Calu3 (cell line): ENCODE results near the gene CDPF1. TPM values are rescaled to one million over a fixed set of nuclear protein-coding genes. Genes with fewer than 3 reads are reported as not detected.

ENCODE experiments used
- BruUV-seq: library from RNA; stranded (reverse); fragments of 400-500 nt; replicated peaks from 2 replicates; lab custom pipeline; 2021; lab: Mats Ljungman, UMichigan
- CTCF ChIA-PET: fragments of 300-600 bp; sonication (Branson Sonifier 250); formaldehyde crosslinking; loops from one replicate; lab custom pipeline; 2022; ENCODE audit warnings: antibody characterized with exemption; lab: Charles Lee
- DNase-seq: peaks from one replicate; pipeline ENCODE4 v3.0.0; 2022
- H3K27ac Mint-ChIP-seq: one replicate; pipeline ENCODE4 v1.8.0; 2022; ENCODE audit warnings: mixed read lengths; ENCODE audit not compliant: unreplicated experiment
- H3K27me3 Mint-ChIP-seq: one replicate; pipeline ENCODE4 v1.8.0; 2022; ENCODE audit warnings: mixed read lengths; ENCODE audit not compliant: unreplicated experiment
- H3K36me3 Mint-ChIP-seq: one replicate; pipeline ENCODE4 v1.8.0; 2022; ENCODE audit warnings: mild to moderate bottlenecking, moderate library complexity, mixed read lengths; ENCODE audit not compliant: insufficient read depth, unreplicated experiment
- H3K4me1 Mint-ChIP-seq: one replicate; pipeline ENCODE4 v1.8.0; 2022; ENCODE audit warnings: mild to moderate bottlenecking, low read depth, mixed read lengths; ENCODE audit not compliant: unreplicated experiment
- H3K4me3 Mint-ChIP-seq: one replicate; pipeline ENCODE4 v1.8.0; 2022; ENCODE audit warnings: mild to moderate bottlenecking, low read depth, moderate library complexity, mixed read lengths; ENCODE audit not compliant: unreplicated experiment
- H3K9me3 Mint-ChIP-seq: one replicate; pipeline ENCODE4 v1.8.0; 2022; ENCODE audit warnings: low read depth, mixed read lengths; ENCODE audit not compliant: unreplicated experiment
- CTCF ChIP-seq: fragments of 200-600 bp; IDR thresholded peaks from one replicate; pipeline ENCODE4 v1.8.0; 2022; ENCODE audit warnings: antibody characterized with exemption; ENCODE audit not compliant: unreplicated experiment
- intact Hi-C: fragments of 100-400 bp; cut with micrococcal nuclease; formaldehyde crosslinking; loops from one replicate; pipeline ENCODE4 v1.10.0; 2022; ENCODE audit not compliant: unreplicated experiment
- total RNA-seq: library from RNA; stranded (reverse); gene quantifications from 2 replicates; pipeline ENCODE4 v1.2.3, GENCODE V29; 2022

The CDPF1 gene
- total RNA-seq, 1 experiment from 2014 or later = 10.5 TPM

- no TSS peak for BruUV-seq
- Mint-ChIP-seq H3K9me3 (no peaks in the 10 kb centered on the region), H3K36me3 (no peaks in the 10 kb centered on the region)
Measured at GRCh38 chr22:46241396-46242007, 8.6 kb downstream of the CDPF1 start.

GRCh38 chr22:46240907-46241306 is 9.2 kb downstream of the CDPF1 start:
- no peaks in the 10 kb centered on the region for H3K9me3 Mint-ChIP-seq
- H3K36me3 Mint-ChIP-seq = no peaks in the 10 kb centered on the region
- no peak for DNase-seq
- no peak overlapping the region for H3K4me3 Mint-ChIP-seq
- TF ChIP-seq CTCF = no peak
- CTCF ChIA-PET = no interaction called here
- H3K27ac Mint-ChIP-seq = no peak overlapping the region
- no peaks in the 10 kb centered on the region for H3K27me3 Mint-ChIP-seq
- intact Hi-C loops = no loop called here
- no TSS peak for BruUV-seq
- H3K4me1 Mint-ChIP-seq = no peaks in the 10 kb centered on the region

More at GRCh38 chr22:46241396-46242007, 8.6 kb downstream of the CDPF1 start:
- intact Hi-C loops = no loop called here
- CTCF ChIA-PET = interaction anchor here (0.7 kb wide), 1 partner anchor 264 kb away, joined by 3 read pairs; no protein-coding TSS in a partner anchor
- no peaks in the 10 kb centered on the region for H3K27me3 Mint-ChIP-seq
- no peak for TF ChIP-seq CTCF
- no peak overlapping the region for H3K27ac Mint-ChIP-seq
- H3K4me3 Mint-ChIP-seq = no peak overlapping the region
- DNase-seq = no peak
- H3K4me1 Mint-ChIP-seq = no peaks in the 10 kb centered on the region

- intact Hi-C loops = no loop called here
- CTCF ChIA-PET = no interaction called here
- Mint-ChIP-seq H3K4me3 (no peak overlapping the region), H3K4me1 (no peaks in the 10 kb centered on the region), H3K27ac (no peak overlapping the region), H3K9me3 (no peaks in the 10 kb centered on the region), H3K27me3 (no peaks in the 10 kb centered on the region), H3K36me3 (no peaks in the 10 kb centered on the region)
- BruUV-seq = no TSS peak
- no peak for DNase-seq
- TF ChIP-seq CTCF = no peak
Measured at GRCh38 chr22:46240506-46240905, 9.6 kb downstream of the CDPF1 start.

GRCh38 chr22:46240073-46240472 is 10.0 kb downstream of the CDPF1 start:
- Mint-ChIP-seq H3K36me3 (no peaks in the 10 kb centered on the region), H3K4me3 (no peak overlapping the region), H3K9me3 (no peaks in the 10 kb centered on the region), H3K27ac (no peak overlapping the region), H3K4me1 (no peaks in the 10 kb centered on the region), H3K27me3 (no peaks in the 10 kb centered on the region)
- no peak for DNase-seq
- intact Hi-C loops = no loop called here
- BruUV-seq = no TSS peak
- CTCF ChIA-PET = no interaction called here
- TF ChIP-seq CTCF = no peak
